ENCODE results near the gene PPIF.

Gene PPIF

DNA sequence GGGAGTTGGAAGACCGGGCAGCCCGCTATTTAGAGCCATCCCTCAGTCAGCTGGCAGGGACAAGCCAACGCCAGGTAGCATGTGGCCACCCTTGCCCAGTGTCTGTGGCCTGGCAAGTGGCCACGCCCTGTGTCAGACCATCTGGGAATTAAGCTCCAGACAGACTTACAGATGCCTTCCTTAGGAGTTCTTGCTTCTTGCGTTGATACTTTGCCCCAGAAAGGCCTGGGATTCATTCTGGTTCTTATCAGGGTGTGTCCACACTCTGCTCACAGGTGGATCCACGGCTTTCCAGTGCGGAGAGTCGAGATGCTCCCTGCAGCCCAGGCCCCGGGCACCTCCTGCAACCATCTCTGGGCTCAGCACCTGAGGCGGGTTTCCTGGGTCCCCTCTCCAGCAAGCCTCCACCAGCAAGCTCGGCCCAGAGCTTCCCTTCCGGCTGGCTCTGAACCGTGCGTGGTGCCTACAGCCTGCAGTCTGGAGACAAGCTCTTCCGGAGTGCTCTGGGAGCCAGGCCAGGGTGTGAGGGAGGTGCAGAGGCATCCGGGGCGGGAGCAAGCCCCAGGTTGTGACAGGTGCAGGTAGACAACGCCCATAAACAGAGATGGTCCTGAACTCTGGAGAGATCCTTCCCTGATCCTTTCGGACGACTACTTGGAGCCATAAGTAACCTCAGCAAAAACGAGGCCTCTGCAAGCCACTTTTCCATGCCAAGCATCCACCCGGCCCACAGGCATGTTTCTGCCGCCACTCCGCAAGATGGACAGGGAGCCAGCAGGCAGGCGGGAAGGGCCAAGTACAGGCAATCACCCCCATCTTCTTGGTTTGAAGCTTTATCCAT is 32.3 kb upstream of the PPIF start:
- Histone ChIP-seq H3K4me1 (ENCODE audit: control insufficient read depth, insufficient read depth, low read length, poor library complexity, severe bottlenecking) (peaks cover 26% of the 10 kb centered on the region), H3K9me3 (ENCODE audit: control insufficient read depth, low read length) (peaks cover 6% of the 10 kb centered on the region), H3K36me3 (ENCODE audit: control insufficient read depth, insufficient read depth, low read length) (peaks cover 44% of the 10 kb centered on the region), H3K27ac (ENCODE audit: low read depth, low read length, severe bottlenecking) (no peak overlapping the region), H3K4me3 (ENCODE audit: extremely low read depth, insufficient read depth, low read length, poor library complexity, severe bottlenecking) (no peak overlapping the region)
- WGBS, 2 experiments (ENCODE audit: insufficient coverage in 2 of 2) = 88 to 93% methylated on average over 20 to 24 of the region's 25 CpGs

DNA sequence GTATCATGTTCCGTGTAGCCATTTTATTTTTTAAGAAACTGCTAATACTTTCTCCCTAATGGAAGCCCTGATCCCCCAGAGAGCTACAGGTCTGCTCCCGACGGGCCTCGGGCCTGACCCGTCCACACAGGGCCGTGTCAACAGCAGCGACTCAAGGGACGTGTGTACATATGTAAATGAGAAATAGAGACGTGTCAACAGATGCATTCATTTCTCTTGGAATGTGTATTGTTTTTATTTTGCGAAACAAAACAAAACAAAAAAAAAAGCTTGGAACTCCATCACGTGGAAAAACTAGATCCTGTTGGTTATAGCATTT is 31.7 kb upstream of the PPIF start:
- Histone ChIP-seq H3K27ac (ENCODE audit: low read depth, low read length, severe bottlenecking) (no peak overlapping the region), H3K36me3 (ENCODE audit: control insufficient read depth, insufficient read depth, low read length) (peaks cover 40% of the 10 kb centered on the region), H3K4me3 (ENCODE audit: extremely low read depth, insufficient read depth, low read length, poor library complexity, severe bottlenecking) (no peak overlapping the region), H3K9me3 (ENCODE audit: control insufficient read depth, low read length) (peaks cover 6% of the 10 kb centered on the region), H3K4me1 (ENCODE audit: control insufficient read depth, insufficient read depth, low read length, poor library complexity, severe bottlenecking) (peaks cover 26% of the 10 kb centered on the region)
- WGBS, 2 experiments (ENCODE audit: insufficient coverage in 2 of 2) = 95 to 100% methylated on average over 10 to 11 of the region's 11 CpGs

DNA sequence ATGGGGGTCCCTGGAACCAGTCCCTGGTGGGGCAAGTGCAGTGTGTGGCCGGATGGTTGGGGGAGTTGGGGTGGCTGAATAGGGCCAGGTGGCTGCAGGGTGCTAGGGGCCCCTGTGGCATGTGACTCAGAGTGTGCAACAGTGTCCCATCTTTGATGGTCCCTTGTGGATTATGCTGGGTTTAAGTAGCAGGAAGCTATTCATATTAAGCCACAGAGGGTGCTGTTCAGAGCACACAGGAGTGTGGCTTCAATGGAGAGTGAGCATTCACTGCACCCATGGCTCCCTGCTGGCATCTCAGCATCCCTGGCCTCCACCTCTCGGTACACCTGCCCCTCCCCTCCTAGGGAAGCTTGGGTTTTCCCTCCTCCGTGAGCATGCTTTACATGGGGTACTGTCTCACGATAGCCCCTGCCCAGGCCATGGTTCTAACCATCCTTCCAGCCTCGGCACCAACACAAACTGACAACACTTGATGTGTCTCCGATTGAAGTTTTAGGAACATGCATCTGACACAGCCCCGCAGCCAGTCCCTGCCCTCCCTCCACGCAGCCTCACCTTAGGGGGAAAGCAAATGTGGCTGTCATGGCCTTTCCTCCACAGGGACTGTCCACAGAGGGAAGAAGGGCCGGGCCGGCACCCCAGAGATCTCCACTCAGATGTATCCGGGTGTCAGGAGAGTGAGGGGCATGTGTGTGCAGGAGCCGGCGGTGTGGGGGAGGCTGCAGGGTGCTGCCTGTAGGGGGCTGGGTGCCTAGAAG is 30.4 kb upstream of the PPIF start:
- Histone ChIP-seq H3K9me3 (ENCODE audit: control insufficient read depth, low read length) (peaks cover 6% of the 10 kb centered on the region), H3K27ac (ENCODE audit: low read depth, low read length, severe bottlenecking) (peak overlapping the region; percentile 74), H3K4me3 (ENCODE audit: extremely low read depth, insufficient read depth, low read length, poor library complexity, severe bottlenecking) (no peak overlapping the region), H3K4me1 (ENCODE audit: control insufficient read depth, insufficient read depth, low read length, poor library complexity, severe bottlenecking) (peaks cover 26% of the 10 kb centered on the region), H3K36me3 (ENCODE audit: control insufficient read depth, insufficient read depth, low read length) (peaks cover 32% of the 10 kb centered on the region)
- WGBS, 2 experiments (ENCODE audit: insufficient coverage in 2 of 2) = 71 to 77% methylated on average over 8 to 11 of the region's 13 CpGs

DNA sequence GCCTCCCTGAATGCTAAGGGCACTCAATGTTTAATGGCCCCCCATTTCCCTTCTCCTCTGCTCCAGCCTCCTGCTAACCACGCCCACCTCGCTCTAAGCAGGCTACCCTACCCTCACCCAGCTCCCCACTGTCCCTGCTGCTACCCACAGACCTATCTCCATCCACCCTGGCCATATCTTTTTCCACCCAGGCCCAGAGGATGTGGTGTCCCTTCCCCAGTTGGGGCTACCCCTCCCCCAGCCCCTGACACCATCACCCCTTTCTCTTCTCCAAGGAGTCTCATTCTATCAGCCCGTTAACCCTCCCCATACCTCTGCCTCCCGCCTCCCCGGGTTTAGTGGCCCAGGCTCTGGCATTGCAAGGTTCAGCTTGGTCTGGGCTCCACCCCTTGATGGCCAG is 28.9 kb upstream of the PPIF start:
- peaks cover 6% of the 10 kb centered on the region for H3K9me3 ChIP-seq (ENCODE audit: control insufficient read depth, low read length)
- H3K4me3 ChIP-seq (ENCODE audit: extremely low read depth, insufficient read depth, low read length, poor library complexity, severe bottlenecking) = no peak overlapping the region
- H3K4me1 ChIP-seq (ENCODE audit: control insufficient read depth, insufficient read depth, low read length, poor library complexity, severe bottlenecking) = peaks cover 26% of the 10 kb centered on the region
- no peak overlapping the region for H3K27ac ChIP-seq (ENCODE audit: low read depth, low read length, severe bottlenecking)
- 93 to 94% methylated on average over 5 of the region's 5 CpGs for WGBS, 2 experiments (ENCODE audit: insufficient coverage in 2 of 2)
- H3K36me3 ChIP-seq (ENCODE audit: control insufficient read depth, insufficient read depth, low read length) = peaks cover 17% of the 10 kb centered on the region

GRCh38 chr10:79319115-79319771 is 28.0 kb upstream of the PPIF start:
- 96% methylated on average over 6 to 8 of the region's 11 CpGs for WGBS, 2 experiments (ENCODE audit: insufficient coverage in 2 of 2)
- H3K4me3 ChIP-seq (ENCODE audit: extremely low read depth, insufficient read depth, low read length, poor library complexity, severe bottlenecking) = no peak overlapping the region
- H3K27ac ChIP-seq (ENCODE audit: low read depth, low read length, severe bottlenecking) = no peak overlapping the region
- H3K9me3 ChIP-seq (ENCODE audit: control insufficient read depth, low read length) = peaks cover 6% of the 10 kb centered on the region
- H3K36me3 ChIP-seq (ENCODE audit: control insufficient read depth, insufficient read depth, low read length) = peaks cover 10% of the 10 kb centered on the region
- peaks cover 26% of the 10 kb centered on the region for H3K4me1 ChIP-seq (ENCODE audit: control insufficient read depth, insufficient read depth, low read length, poor library complexity, severe bottlenecking)

DNA sequence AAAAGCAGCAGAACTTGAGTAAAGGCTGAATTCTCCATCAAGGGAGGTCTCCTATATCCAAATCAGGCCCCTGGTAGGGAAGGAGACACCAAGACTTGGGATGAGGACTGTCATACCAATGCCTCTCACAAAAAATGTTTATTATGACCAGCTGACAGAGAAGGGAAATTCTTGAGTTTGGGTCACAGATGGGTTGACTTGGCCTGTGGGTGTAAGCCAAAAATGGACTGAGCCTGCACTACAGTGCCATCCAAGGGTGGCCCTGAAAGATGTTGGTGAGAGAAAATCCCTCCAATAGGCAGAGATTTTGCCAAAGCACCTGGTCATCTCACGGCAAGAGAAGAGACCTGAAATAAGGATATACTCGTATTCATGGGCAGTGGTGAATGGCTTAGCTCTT is 27.0 kb upstream of the PPIF start:
- H3K4me1 ChIP-seq (ENCODE audit: control insufficient read depth, insufficient read depth, low read length, poor library complexity, severe bottlenecking) = peaks cover 25% of the 10 kb centered on the region
- WGBS, 2 experiments (ENCODE audit: insufficient coverage in 2 of 2) = 89 to 100% methylated on average over 2 of the region's 2 CpGs
- peaks cover 1% of the 10 kb centered on the region for H3K36me3 ChIP-seq (ENCODE audit: control insufficient read depth, insufficient read depth, low read length)
- no peak overlapping the region for H3K4me3 ChIP-seq (ENCODE audit: extremely low read depth, insufficient read depth, low read length, poor library complexity, severe bottlenecking)
- H3K9me3 ChIP-seq (ENCODE audit: control insufficient read depth, low read length) = peaks cover 6% of the 10 kb centered on the region
- no peak overlapping the region for H3K27ac ChIP-seq (ENCODE audit: low read depth, low read length, severe bottlenecking)

GRCh38 chr10:79320820-79321493 is 26.3 kb upstream of the PPIF start:
- 88 to 94% methylated on average over 6 of the region's 7 CpGs for WGBS, 2 experiments (ENCODE audit: insufficient coverage in 2 of 2)
- H3K4me1 ChIP-seq (ENCODE audit: control insufficient read depth, insufficient read depth, low read length, poor library complexity, severe bottlenecking) = peaks cover 20% of the 10 kb centered on the region

GRCh38 chr10:79321494-79321882 is 25.8 kb upstream of the PPIF start:
- Histone ChIP-seq H3K4me1 (ENCODE audit: control insufficient read depth, insufficient read depth, low read length, poor library complexity, severe bottlenecking) (peaks cover 17% of the 10 kb centered on the region), H3K27ac (ENCODE audit: low read depth, low read length, severe bottlenecking) (no peak overlapping the region)
- WGBS, 2 experiments (ENCODE audit: insufficient coverage in 2 of 2) = 92 to 94% methylated on average over 2 of the region's 2 CpGs

More at GRCh38 chr10:79320820-79321493, 26.3 kb upstream of the PPIF start:
- H3K27ac ChIP-seq (ENCODE audit: low read depth, low read length, severe bottlenecking) = no peak overlapping the region
- peaks cover 6% of the 10 kb centered on the region for H3K9me3 ChIP-seq (ENCODE audit: control insufficient read depth, low read length)
- H3K36me3 ChIP-seq (ENCODE audit: control insufficient read depth, insufficient read depth, low read length) = no peaks in the 10 kb centered on the region
- H3K4me3 ChIP-seq (ENCODE audit: extremely low read depth, insufficient read depth, low read length, poor library complexity, severe bottlenecking) = no peak overlapping the region

GRCh38 chr10:79321951-79322350 is 25.3 kb upstream of the PPIF start:
- Histone ChIP-seq H3K4me1 (ENCODE audit: control insufficient read depth, insufficient read depth, low read length, poor library complexity, severe bottlenecking) (peaks cover 13% of the 10 kb centered on the region), H3K27ac (ENCODE audit: low read depth, low read length, severe bottlenecking) (no peak overlapping the region), H3K4me3 (ENCODE audit: extremely low read depth, insufficient read depth, low read length, poor library complexity, severe bottlenecking) (no peak overlapping the region), H3K9me3 (ENCODE audit: control insufficient read depth, low read length) (peaks cover 6% of the 10 kb centered on the region), H3K36me3 (ENCODE audit: control insufficient read depth, insufficient read depth, low read length) (no peaks in the 10 kb centered on the region)

More at GRCh38 chr10:79321494-79321882, 25.8 kb upstream of the PPIF start:
- H3K36me3 ChIP-seq (ENCODE audit: control insufficient read depth, insufficient read depth, low read length) = no peaks in the 10 kb centered on the region
- H3K4me3 ChIP-seq (ENCODE audit: extremely low read depth, insufficient read depth, low read length, poor library complexity, severe bottlenecking) = no peak overlapping the region
- peaks cover 6% of the 10 kb centered on the region for H3K9me3 ChIP-seq (ENCODE audit: control insufficient read depth, low read length)
